SU-DHL-6 (cell line): Measurements from ENCODE around the gene GATAD2A.

Source experiments
- H2AFZ ChIP-seq: fragments of 200-600 bp; sonication (generic); 2 replicates; pipeline ENCODE4 v1.6.1; 2014; ENCODE audit warnings: low read depth, mild to moderate bottlenecking, moderate library complexity, mixed read lengths, antibody characterized with exemption, low read length; ENCODE audit not compliant: severe bottlenecking
- H3F3A ChIP-seq: fragments of 200-600 bp; shearing (Covaris generic); 2 replicates; pipeline ENCODE4 v1.6.0; 2016; ENCODE audit warnings: antibody characterized with exemption, mild to moderate bottlenecking; ENCODE audit not compliant: insufficient read depth
- H3K27ac ChIP-seq: fragments of 200-600 bp; sonication (generic); 2 replicates; pipeline ENCODE4 v1.5.1; 2016; ENCODE audit warnings: low read depth, mild to moderate bottlenecking, low read length, moderate library complexity, mixed read lengths
- H3K27me3 ChIP-seq: fragments of 200-600 bp; sonication (generic), shearing (Covaris generic); 2 replicates; pipeline ENCODE4 v1.6.0; 2014; ENCODE audit warnings: mild to moderate bottlenecking, low read length
- H3K36me3 ChIP-seq: fragments of 200-600 bp; sonication (generic); 2 replicates; pipeline ENCODE4 v1.6.1; 2014; ENCODE audit warnings: mild to moderate bottlenecking, low read length, mixed read lengths
- H3K4me2 ChIP-seq: fragments of 300-600, 200-600 bp; shearing (Covaris generic), sonication (generic); 2 replicates; pipeline ENCODE4 v1.6.0; 2014; ENCODE audit warnings: low read length, low read depth, mild to moderate bottlenecking; ENCODE audit not compliant: poor library complexity, severe bottlenecking
- H3K4me3 ChIP-seq: fragments of 200-600 bp; sonication (generic); 2 replicates; pipeline ENCODE4 v1.5.1; 2014; ENCODE audit warnings: antibody characterized with exemption, low read length, mild to moderate bottlenecking, mixed read lengths; ENCODE audit not compliant: insufficient read depth, poor library complexity, severe bottlenecking
- H3K79me2 ChIP-seq: fragments of 200-600 bp; sonication (generic); 2 replicates; pipeline ENCODE4 v1.6.1; 2014; ENCODE audit warnings: mild to moderate bottlenecking, low read length, moderate library complexity; ENCODE audit not compliant: insufficient read depth
- H3K9ac ChIP-seq: fragments of 200-600 bp; sonication (generic); 2 replicates; pipeline ENCODE4 v1.7.0; 2014; ENCODE audit warnings: mild to moderate bottlenecking, low read length
- H3K9me2 ChIP-seq: fragments of 200-600 bp; sonication (generic); replicated peaks from 2 replicates; pipeline ENCODE4 v1.6.1; 2014; ENCODE audit warnings: low read length; ENCODE audit not compliant: insufficient read depth
- H3K9me3 ChIP-seq: fragments of 200-600 bp; sonication (generic); 2 replicates; pipeline ENCODE4 v1.6.1; 2014; ENCODE audit warnings: low read length, mixed read lengths; ENCODE audit not compliant: insufficient read depth
- H4K20me1 ChIP-seq: fragments of 200-600 bp; sonication (generic); 2 replicates; pipeline ENCODE4 v1.6.1; 2014; ENCODE audit warnings: low read depth, mild to moderate bottlenecking, antibody characterized with exemption, low read length, moderate library complexity, mixed read lengths
- EZH2phosphoT487 ChIP-seq: fragments of 200-600 bp; sonication (generic), shearing (Covaris generic); conservative IDR thresholded peaks from 2 replicates; pipeline ENCODE4 v1.6.1; 2018; ENCODE audit warnings: mild to moderate bottlenecking, antibody characterized with exemption, low read length, moderate library complexity, mixed read lengths
- TF ChIP-seq, protein P1 (sequence below): fragments of 200-600 bp; sonication (generic); IDR thresholded peaks from one replicate; pipeline ENCODE4 v1.5.1; 2017; ENCODE audit warnings: antibody characterized with exemption, mild to moderate bottlenecking, low read length, moderate library complexity; ENCODE audit not compliant: insufficient read depth, poor library complexity, severe bottlenecking

GATAD2A gene

DNA sequence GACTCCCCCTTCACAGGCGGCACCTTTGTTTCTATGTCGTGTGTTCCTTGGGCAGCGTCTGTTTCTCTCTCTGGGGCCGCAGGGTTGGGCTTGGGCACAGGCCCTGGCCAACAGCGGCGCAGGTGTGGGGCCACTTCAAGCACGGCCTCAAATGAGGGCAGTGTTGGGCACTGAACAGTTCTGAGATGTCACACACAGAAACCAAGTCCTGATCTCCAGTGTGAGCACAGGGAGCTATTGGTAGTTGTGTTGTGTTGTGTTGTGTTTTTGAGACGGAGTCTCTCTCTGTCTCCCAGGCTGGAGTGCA is 42.7 kb downstream of the GATAD2A start:
- H4K20me1 ChIP-seq = peaks cover 12% of the 10 kb centered on the region; the same call in 1 of the 2 replicates
- H3F3A ChIP-seq = peaks cover 16% of the 10 kb centered on the region; the same call in 1 of the 2 replicates
- no peak overlapping the region for H3K9ac ChIP-seq
- H3K9me3 ChIP-seq = no peaks in the 10 kb centered on the region
- peaks cover 100% of the 10 kb centered on the region for H3K79me2 ChIP-seq
- no peak overlapping the region for H3K4me2 ChIP-seq
- no peaks in the 10 kb centered on the region for H3K9me2 ChIP-seq
- H2AFZ ChIP-seq = no peak overlapping the region
- H3K27ac ChIP-seq = no peak overlapping the region
- no peaks in the 10 kb centered on the region for H3K27me3 ChIP-seq
- H3K4me3 ChIP-seq = no peak overlapping the region
- TF ChIP-seq EZH2phosphoT487 = no peak
- TF ChIP-seq, protein P1, sequence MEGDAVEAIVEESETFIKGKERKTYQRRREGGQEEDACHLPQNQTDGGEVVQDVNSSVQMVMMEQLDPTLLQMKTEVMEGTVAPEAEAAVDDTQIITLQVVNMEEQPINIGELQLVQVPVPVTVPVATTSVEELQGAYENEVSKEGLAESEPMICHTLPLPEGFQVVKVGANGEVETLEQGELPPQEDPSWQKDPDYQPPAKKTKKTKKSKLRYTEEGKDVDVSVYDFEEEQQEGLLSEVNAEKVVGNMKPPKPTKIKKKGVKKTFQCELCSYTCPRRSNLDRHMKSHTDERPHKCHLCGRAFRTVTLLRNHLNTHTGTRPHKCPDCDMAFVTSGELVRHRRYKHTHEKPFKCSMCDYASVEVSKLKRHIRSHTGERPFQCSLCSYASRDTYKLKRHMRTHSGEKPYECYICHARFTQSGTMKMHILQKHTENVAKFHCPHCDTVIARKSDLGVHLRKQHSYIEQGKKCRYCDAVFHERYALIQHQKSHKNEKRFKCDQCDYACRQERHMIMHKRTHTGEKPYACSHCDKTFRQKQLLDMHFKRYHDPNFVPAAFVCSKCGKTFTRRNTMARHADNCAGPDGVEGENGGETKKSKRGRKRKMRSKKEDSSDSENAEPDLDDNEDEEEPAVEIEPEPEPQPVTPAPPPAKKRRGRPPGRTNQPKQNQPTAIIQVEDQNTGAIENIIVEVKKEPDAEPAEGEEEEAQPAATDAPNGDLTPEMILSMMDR = no peak
- no peaks in the 10 kb centered on the region for H3K36me3 ChIP-seq

DNA sequence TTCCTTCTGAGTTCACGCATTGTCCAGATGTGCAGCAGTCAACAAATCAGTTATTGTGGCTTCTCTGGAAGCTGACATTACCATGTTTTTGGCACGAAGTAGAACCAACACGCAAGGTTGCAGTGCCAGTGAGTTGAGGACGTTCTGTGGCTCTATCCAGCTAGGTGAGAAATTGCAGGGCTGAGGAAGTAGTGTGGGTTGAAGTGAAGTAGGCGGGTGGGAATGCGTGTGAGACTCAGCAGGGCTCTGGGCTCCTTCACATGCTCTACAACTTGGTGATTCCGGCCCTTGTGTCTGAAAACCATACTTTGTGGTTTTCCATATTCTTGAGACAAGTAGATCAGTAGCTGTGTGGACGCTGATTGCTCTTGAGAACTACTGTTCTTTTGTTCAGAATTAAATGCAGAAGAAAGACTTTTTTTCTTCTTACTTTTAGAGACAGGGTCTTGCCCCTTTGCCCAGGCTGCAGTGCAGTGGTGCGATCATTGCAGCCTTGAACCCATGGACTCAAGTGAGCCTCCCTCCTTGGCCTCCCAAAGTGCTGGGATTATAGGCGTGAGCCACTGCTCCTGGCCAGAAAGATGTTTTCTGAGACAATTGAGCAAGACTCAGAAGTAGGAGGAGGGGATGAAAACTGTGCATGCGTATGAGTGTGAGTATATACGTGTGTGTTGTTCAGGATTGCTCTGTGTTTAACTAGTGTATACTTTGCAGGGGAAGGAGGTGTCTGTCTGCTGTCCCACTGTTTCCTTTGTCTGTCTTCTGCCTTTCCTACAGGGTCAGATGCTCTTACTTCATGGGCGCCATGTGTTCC is 46.2 kb downstream of the GATAD2A start:
- no peaks in the 10 kb centered on the region for H3K36me3 ChIP-seq
- TF ChIP-seq, protein P1 = no peak
- no peak for TF ChIP-seq EZH2phosphoT487
- H3K79me2 ChIP-seq = peaks cover 97% of the 10 kb centered on the region
- H3K4me3 ChIP-seq = no peak overlapping the region
- H2AFZ ChIP-seq = no peak overlapping the region
- no peaks in the 10 kb centered on the region for H3K9me3 ChIP-seq
- H3K4me2 ChIP-seq = no peak overlapping the region
- H4K20me1 ChIP-seq = no peaks in the 10 kb centered on the region; the same call in 1 of the 2 replicates
- no peaks in the 10 kb centered on the region for H3K9me2 ChIP-seq
- H3K9ac ChIP-seq = no peak overlapping the region
- no peaks in the 10 kb centered on the region for H3F3A ChIP-seq
- H3K27me3 ChIP-seq = no peaks in the 10 kb centered on the region
- H3K27ac ChIP-seq = no peak overlapping the region

- H3K27ac ChIP-seq = no peak overlapping the region
- H3K36me3 ChIP-seq = no peaks in the 10 kb centered on the region
- H2AFZ ChIP-seq = no peak overlapping the region
- H3F3A ChIP-seq = no peaks in the 10 kb centered on the region
- H3K9me3 ChIP-seq = no peaks in the 10 kb centered on the region
- H3K9me2 ChIP-seq = no peaks in the 10 kb centered on the region
- no peak overlapping the region for H3K9ac ChIP-seq
- no peaks in the 10 kb centered on the region; the same call in 1 of the 2 replicates for H4K20me1 ChIP-seq
- no peak overlapping the region for H3K4me3 ChIP-seq
- TF ChIP-seq, protein P1 = no peak
- no peak for TF ChIP-seq EZH2phosphoT487
- H3K27me3 ChIP-seq = no peaks in the 10 kb centered on the region
- H3K79me2 ChIP-seq = peaks cover 95% of the 10 kb centered on the region
- H3K4me2 ChIP-seq = no peak overlapping the region
These were observed 47.0 kb downstream of the GATAD2A start for GRCh38 chr19:19452243-19453124.
